K562 (cell line): ENCODE measurements around the gene PACS1. TPM values are rescaled to one million over a fixed set of nuclear protein-coding genes. Genes with fewer than 3 reads are reported as not detected.

ENCODE experiments used
- CTBP1 ChIP-seq: fragments of 450-650 bp; IDR thresholded peaks from 2 replicates; pipeline ENCODE4 v1.6.1; 2016; ENCODE audit warnings: borderline replicate concordance
- CTCFL ChIP-seq: IDR thresholded peaks from 2 replicates; pipeline ENCODE4 v1.6.1; 2011; ENCODE audit warnings: borderline replicate concordance, low read depth, mild to moderate bottlenecking, moderate library complexity, low read length; ENCODE audit not compliant: insufficient read depth, poor library complexity, severe bottlenecking
- HIVEP1 ChIP-seq: fragments of 250-450 bp; sonication (Bioruptor Pico); IDR thresholded peaks from 2 replicates; pipeline ENCODE4 v1.4.0; 2020; ENCODE audit warnings: mild to moderate bottlenecking
- MLLT1 ChIP-seq, 2 experiments: fragments of 450-650 bp; IDR thresholded peaks; 2 replicates each; pipeline ENCODE4 v1.6.1; 2016
- SAFB ChIP-seq: fragments of 200-400 bp; formaldehyde crosslinking; IDR thresholded peaks from 2 replicates; pipeline ENCODE4 v1.6.1; 2017; ENCODE audit warnings: low read depth, low read length, borderline replicate concordance
- STAT5A ChIP-seq: IDR thresholded peaks from 2 replicates; pipeline ENCODE4 v1.6.1; 2012; ENCODE audit warnings: low read length, inconsistent platforms, borderline replicate concordance
- ZBTB49 ChIP-seq: sonication (generic); formaldehyde crosslinking; IDR thresholded peaks from 2 replicates; pipeline ENCODE4 v1.8.0; 2022; ENCODE audit warnings: missing genetic modification reagents, mild to moderate bottlenecking, borderline replicate concordance
- polyA plus RNA-seq, 8 experiments: library from polyadenylated mRNA; depleted of rRNA in 4 of 8; stranded (reverse) in 5 of 8; unstranded in 3 of 8; fragments of >200 nt; fragmentation: Nextera tagmentation in 2 of 8; fragmentation: Illumina TruSeq in 1 of 8; extraction: Ambion mirVana in 2 of 8; extraction: Trizol in 1 of 8; gene quantifications; 2 replicates each; pipeline versions ENCODE4 v1.2.1 to v1.2.3, GENCODE V29; 2011 to 2014; ENCODE audit warnings: inconsistent platforms in 1 of 8, missing spikeins in 1 of 8
- total RNA-seq, 7 experiments: library from RNA; depleted of rRNA in 6 of 7; stranded (reverse); fragments of >200 nt in 6 of 7; fragmentation: Illumina TruSeq in 2 of 7; extraction: Trizol in 2 of 7; gene quantifications; 2 replicates each; pipeline versions ENCODE4 v1.2.1 to v1.2.3, GENCODE V29; 2011 to 2021; ENCODE audit warnings: low replicate concordance in 1 of 7

Gene PACS1
- total and polyA plus RNA-seq, 9 of the 15 experiments (the other 6 are each of a cell fraction or from before 2014, with no cell fraction given): 0.34 to 28.1 (median 8.5) TPM

GRCh38 chr11:66264914-66265313, 194.8 kb downstream of the PACS1 start (continued):
- TF ChIP-seq CTBP1 (0 out of 2 replicates have a peak, but pooled peaks have one; percentile 16), STAT5A (no peak), SAFB (no peak), MLLT1 (IDR thresholded peaks at IDR 0.05) (no peak), CTCFL (peak; percentile 77), HIVEP1 (CRISPR knock-in tag) (no peak), ZBTB49 (CRISPR knock-in tag) (no peak)
